Epithelial cell of prostate (primary cell): ENCODE measurements around the gene KCNMA1.

Source experiments
- DNase-seq: peaks from one replicate; pipeline ENCODE4 v3.0.0-alpha.2; 2011; ENCODE audit warnings: low read depth, low spot score
- H3K27ac ChIP-seq: fragments of 450-650 bp; 2 replicates; pipeline ENCODE4 v1.5.1; 2017; ENCODE audit warnings: mild to moderate bottlenecking

The KCNMA1 gene

GRCh38 chr10:77164616-77165311 is 472.8 kb downstream of the KCNMA1 start:
- H3K27ac ChIP-seq = peak overlapping the region; percentile 93
- DNase-seq = no peak

- peak overlapping the region; percentile 93 for H3K27ac ChIP-seq
- peak; percentile 96 for DNase-seq
These were observed 473.8 kb downstream of the KCNMA1 start for GRCh38 chr10:77163670-77164348.

- H3K27ac ChIP-seq = peak overlapping the region; percentile 93
- DNase-seq = peak; percentile 84
These were observed 474.9 kb downstream of the KCNMA1 start for GRCh38 chr10:77162697-77163096.

GRCh38 chr10:77160679-77161078 is 476.9 kb downstream of the KCNMA1 start:
- DNase-seq = peak; percentile 92
- H3K27ac ChIP-seq = peak overlapping the region; percentile 74

GRCh38 chr10:77159538-77160110 is 478.0 kb downstream of the KCNMA1 start:
- peak overlapping the region; percentile 74 for H3K27ac ChIP-seq
- DNase-seq = no peak

GRCh38 chr10:77158666-77159065 is 478.9 kb downstream of the KCNMA1 start:
- no peak for DNase-seq
- H3K27ac ChIP-seq = no peak overlapping the region

GRCh38 chr10:77157248-77158019 is 480.2 kb downstream of the KCNMA1 start:
- no peak for DNase-seq
- no peak overlapping the region for H3K27ac ChIP-seq

GRCh38 chr10:77156406-77156879 is 481.2 kb downstream of the KCNMA1 start:
- no peak overlapping the region for H3K27ac ChIP-seq
- no peak for DNase-seq

GRCh38 chr10:77152256-77152655 is 485.4 kb downstream of the KCNMA1 start:
- no peak for DNase-seq
- H3K27ac ChIP-seq = no peak overlapping the region

- H3K27ac ChIP-seq = no peak overlapping the region
- no peak for DNase-seq
These were observed 486.2 kb downstream of the KCNMA1 start for GRCh38 chr10:77151408-77151807.

- no peak for DNase-seq
- H3K27ac ChIP-seq = no peak overlapping the region
These were observed 487.9 kb downstream of the KCNMA1 start for GRCh38 chr10:77149706-77150105.

- DNase-seq = no peak
- H3K27ac ChIP-seq = no peak overlapping the region
These were observed 488.6 kb downstream of the KCNMA1 start for GRCh38 chr10:77149001-77149400.

GRCh38 chr10:77147871-77148270 is 489.7 kb downstream of the KCNMA1 start:
- no peak overlapping the region for H3K27ac ChIP-seq
- no peak for DNase-seq

- no peak for DNase-seq
- H3K27ac ChIP-seq = no peak overlapping the region
These were observed 490.8 kb downstream of the KCNMA1 start for GRCh38 chr10:77146712-77147336.

- H3K27ac ChIP-seq = no peak overlapping the region
- no peak for DNase-seq
These were observed 493.0 kb downstream of the KCNMA1 start for GRCh38 chr10:77144656-77145055.

GRCh38 chr10:77139252-77140160 is 498.1 kb downstream of the KCNMA1 start:
- DNase-seq = no peak
- H3K27ac ChIP-seq = no peak overlapping the region

- H3K27ac ChIP-seq = no peak overlapping the region
- no peak for DNase-seq
These were observed 499.1 kb downstream of the KCNMA1 start for GRCh38 chr10:77138541-77138940.

GRCh38 chr10:77135555-77135954 is 502.1 kb downstream of the KCNMA1 start:
- no peak overlapping the region for H3K27ac ChIP-seq
- DNase-seq = no peak

GRCh38 chr10:77131214-77131613 is 506.4 kb downstream of the KCNMA1 start:
- no peak overlapping the region for H3K27ac ChIP-seq
- no peak for DNase-seq
